ENCODE data around the gene PPP4R1.

PPP4R1 gene

DNA sequence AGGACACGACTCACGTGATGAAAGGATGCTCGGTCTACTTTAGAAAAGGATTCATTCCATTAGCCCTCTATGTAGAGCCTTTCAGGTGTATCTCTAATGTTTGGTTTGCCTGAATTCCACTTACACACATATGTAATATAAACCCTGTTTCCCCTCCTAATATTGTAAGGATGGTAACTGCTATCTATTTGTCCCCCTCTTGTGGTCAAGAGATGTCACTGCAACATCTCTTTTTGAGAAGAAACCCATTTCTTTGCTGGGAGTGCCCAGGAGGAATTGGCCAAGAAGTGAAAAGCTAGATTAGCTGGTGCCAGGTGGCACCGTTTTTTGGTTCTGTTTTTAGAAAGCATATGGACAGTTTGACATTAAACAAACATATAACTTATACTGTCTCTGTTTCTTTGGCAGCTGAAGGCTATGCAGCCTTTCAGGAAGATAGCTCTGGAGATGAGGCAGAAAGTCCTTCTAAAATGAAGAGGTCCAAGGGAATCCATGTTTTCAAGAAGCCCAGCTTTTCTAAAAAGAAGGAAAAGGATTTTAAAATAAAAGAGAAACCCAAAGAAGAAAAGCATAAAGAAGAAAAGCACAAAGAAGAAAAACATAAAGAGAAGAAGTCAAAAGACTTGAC, 97.8 kb downstream of the PPP4R1 start:
- DNase-seq (ENCODE audit: low read depth in 3 of 3, low spot score in 1 of 3): no peak

DNA sequence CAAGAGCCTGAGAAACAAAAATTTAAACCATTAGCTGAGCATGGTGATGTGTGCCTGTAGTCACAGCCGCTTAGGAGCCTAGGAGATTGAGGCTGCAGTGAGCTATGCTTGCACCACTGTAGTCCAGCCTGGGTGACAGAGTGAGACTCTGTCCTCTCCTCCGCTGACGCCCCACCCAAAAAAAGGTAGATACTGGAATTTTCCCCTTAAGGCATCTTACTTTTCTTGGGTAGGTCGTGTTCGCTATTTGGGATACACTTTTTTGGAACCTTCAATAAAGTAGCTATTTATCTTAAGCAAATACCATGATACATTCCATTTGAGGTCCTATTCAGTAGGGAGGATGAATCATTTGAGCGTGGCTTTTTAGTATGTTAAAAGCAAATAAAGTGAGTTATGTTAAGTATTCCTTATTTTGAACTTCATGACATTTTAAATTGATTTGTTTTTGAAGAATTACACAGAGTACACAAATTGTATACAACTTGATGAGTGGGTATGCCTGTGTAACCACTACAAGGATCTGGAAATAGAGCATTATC, 100.3 kb downstream of the PPP4R1 start:
- DNase-seq (ENCODE audit: low read depth in 3 of 3, low spot score in 1 of 3): no peak

DNA sequence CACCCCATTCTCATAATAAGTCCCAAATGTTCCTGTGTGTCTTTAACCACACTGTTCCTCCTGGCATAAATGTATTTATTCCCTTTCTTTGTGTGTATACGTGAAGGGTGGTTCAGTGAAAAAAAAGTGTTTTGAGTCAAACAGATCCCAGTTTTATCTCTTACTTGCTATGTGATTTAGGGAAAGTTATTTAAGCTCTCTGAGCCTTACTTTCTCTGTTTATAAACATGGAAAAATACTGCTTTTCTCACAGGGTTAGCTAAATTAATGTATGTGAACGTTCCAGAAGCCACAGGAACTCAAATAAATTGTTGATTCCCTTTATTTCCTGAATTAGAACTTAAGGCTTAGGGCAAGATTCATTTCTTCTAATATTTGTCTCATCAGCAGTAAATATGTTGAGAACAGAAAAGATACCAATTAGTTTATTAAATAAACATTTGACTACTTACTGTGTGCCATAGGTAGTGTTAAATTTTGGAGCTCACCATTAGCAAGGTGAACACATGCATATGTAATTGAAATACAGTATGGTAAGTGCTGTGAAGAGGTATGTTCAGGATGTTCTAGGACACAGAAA, 105.8 kb downstream of the PPP4R1 start:
- DNase-seq (ENCODE audit: low read depth in 3 of 3, low spot score in 1 of 3): no peak

DNA sequence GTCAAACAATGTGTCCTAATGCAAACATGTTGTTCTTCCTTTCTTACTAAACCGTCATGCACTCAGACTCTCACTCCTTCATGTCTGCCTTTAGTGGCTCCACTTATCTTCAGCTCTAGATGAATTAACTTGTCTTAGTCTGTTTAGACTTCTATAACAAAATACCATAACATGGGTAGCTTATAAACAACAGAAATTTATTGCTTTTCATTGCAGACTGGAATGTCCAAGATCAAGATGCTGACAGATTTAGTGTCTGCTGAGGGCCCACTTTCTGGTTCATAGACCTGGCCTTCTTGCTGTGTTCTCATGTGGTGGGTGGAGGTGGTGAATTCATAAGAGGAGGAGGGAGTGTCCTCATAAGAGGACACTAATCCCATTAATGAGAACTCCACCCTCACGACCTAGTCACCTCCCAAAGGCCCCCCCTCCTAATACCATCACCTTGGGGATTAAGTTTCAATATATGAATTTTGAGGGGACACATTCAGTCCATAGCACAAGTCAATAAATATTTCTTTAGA, 106.7 kb downstream of the PPP4R1 start:
- no peak for DNase-seq (ENCODE audit: low read depth in 3 of 3, low spot score in 1 of 3)

DNA sequence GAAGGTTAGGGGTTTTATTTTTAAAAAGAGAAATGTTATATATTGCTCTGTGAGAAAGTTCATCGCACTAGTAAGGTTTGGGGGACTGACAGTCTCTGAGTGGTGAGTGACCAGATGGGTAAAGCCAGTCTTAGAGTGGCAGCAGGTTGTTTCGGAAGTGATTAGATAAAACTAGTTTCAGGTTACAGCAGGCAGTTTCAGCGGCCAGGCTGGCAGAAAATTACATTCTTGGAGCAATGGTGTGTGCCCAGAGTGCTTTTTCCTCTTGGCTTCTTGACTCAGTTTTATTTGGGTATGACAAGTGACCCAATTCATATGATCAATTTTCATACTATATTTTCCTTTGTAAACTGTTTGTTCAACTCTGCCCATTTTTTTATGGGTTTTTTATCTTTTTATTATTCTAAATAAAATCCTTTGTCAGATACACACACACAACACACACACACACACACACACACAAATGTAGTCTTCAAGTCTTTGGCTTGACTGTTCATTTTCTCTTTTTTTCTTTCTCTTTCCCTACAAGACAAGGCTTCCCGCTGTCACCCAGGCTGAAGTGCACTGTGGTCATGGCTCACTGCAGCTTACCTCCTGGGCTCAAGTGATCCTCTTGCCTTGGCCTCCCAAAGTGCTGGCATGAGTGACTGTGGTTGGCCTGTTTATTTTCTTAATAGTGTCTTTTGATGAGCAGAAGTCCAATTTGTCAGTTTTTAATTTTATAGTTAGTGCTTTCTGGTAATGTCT, 108.1 kb downstream of the PPP4R1 start:
- no peak for DNase-seq (ENCODE audit: low read depth in 3 of 3, low spot score in 1 of 3)

Data from stimulated activated CD4-positive, alpha-beta T cell treated with anti-CD3 and anti-CD28 coated beads, TNF-alpha, amount 100 ng/mL, for 1 hour (primary cell).